Esophagus muscularis mucosa (tissue), 4 donors: Measurements from ENCODE around the gene BCAS1.

ENCODE experiments used
- EP300 ChIP-seq: sonication (generic); formaldehyde crosslinking; IDR thresholded peaks from one replicate; pipeline ENCODE4 v1.6.1; 2017; ENCODE audit warnings: antibody characterized with exemption
- POLR2A ChIP-seq: fragments of 450-650 bp; IDR thresholded peaks from one replicate; pipeline ENCODE4 v1.6.1; 2017; ENCODE audit warnings: antibody characterized with exemption, moderate library complexity, mild to moderate bottlenecking, low read depth
- POLR2AphosphoS5 ChIP-seq, 2 donors: sonication (generic); formaldehyde crosslinking; IDR thresholded peaks; one replicate each; pipeline ENCODE4 v1.6.1; 2017; ENCODE audit warnings: antibody characterized with exemption in 2 of 2
- TF ChIP-seq, protein P1 (sequence below), 3 experiments: fragments of 200-600 bp in 2 of 3; fragments of 450-650 bp in 1 of 3; sonication (generic) in 2 of 3; IDR thresholded peaks; one replicate each; pipeline ENCODE4 v1.5.1; 2017 to 2019; ENCODE audit warnings: antibody characterized with exemption in 3 of 3, mild to moderate bottlenecking in 2 of 3, moderate library complexity in 1 of 3

DNA sequence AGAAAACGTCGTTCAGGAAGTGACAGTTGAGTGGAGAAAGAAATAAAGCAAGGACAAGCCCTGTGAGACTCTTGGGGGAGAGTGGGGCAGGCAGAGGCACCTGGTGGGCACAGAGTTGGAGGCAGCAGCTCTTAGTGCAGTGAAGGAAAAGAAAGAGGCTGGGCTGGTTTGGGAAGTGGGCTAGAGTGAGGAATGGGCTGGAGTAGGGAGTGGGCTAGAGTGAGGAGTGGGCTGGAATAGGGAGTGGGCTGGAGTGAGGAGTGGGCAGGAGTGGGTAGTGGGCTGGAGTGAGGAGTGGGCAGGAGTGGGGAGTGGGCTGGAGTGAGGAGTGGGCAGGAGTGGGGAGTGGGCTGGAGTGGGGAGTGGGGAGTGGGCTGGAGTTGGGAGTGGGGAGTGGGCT lies 43.7 kb upstream of the BCAS1 start:
- TF ChIP-seq, protein P1, sequence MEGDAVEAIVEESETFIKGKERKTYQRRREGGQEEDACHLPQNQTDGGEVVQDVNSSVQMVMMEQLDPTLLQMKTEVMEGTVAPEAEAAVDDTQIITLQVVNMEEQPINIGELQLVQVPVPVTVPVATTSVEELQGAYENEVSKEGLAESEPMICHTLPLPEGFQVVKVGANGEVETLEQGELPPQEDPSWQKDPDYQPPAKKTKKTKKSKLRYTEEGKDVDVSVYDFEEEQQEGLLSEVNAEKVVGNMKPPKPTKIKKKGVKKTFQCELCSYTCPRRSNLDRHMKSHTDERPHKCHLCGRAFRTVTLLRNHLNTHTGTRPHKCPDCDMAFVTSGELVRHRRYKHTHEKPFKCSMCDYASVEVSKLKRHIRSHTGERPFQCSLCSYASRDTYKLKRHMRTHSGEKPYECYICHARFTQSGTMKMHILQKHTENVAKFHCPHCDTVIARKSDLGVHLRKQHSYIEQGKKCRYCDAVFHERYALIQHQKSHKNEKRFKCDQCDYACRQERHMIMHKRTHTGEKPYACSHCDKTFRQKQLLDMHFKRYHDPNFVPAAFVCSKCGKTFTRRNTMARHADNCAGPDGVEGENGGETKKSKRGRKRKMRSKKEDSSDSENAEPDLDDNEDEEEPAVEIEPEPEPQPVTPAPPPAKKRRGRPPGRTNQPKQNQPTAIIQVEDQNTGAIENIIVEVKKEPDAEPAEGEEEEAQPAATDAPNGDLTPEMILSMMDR (IDR thresholded peaks at IDR 0.05): no peak
- TF ChIP-seq POLR2AphosphoS5 (IDR thresholded peaks at IDR 0.05) (no peak), POLR2A (no peak), EP300 (no peak)
